Cardiac muscle cell (in vitro differentiated cells and primary cell): ENCODE results near the gene LRIG1. TPM values are rescaled to one million over a fixed set of nuclear protein-coding genes. Genes with fewer than 3 reads are reported as not detected.

Experiments
- DNase-seq, 2 donors: peaks; one replicate each; pipeline versions ENCODE4 v3.0.0 to v3.0.0-alpha.2; 2010 to 2017; ENCODE audit warnings: low read depth in 1 of 2, low spot score in 1 of 2
- H3K27ac ChIP-seq: fragments of 200-600 bp; sonication (generic); 2 replicates; pipeline ENCODE4 v1.5.1; 2016
- H3K27me3 ChIP-seq: fragments of 200-600 bp; sonication (generic); 2 replicates; pipeline ENCODE4 v1.6.0; 2016; ENCODE audit warnings: control low read depth
- H3K36me3 ChIP-seq: fragments of 200-600 bp; sonication (generic); 2 replicates; pipeline ENCODE4 v1.5.1; 2016; ENCODE audit warnings: control low read depth
- H3K4me1 ChIP-seq: fragments of 200-600 bp; sonication (generic); 2 replicates; pipeline ENCODE4 v1.8.1; 2017; ENCODE audit warnings: low read depth, mild to moderate bottlenecking, mixed run types
- H3K4me3 ChIP-seq: fragments of 200-600 bp; sonication (generic); 2 replicates; pipeline ENCODE4 v1.5.1; 2016; ENCODE audit warnings: mild to moderate bottlenecking
- H3K9me3 ChIP-seq: fragments of 200-600 bp; sonication (generic); 2 replicates; pipeline ENCODE4 v1.5.1; 2017; ENCODE audit warnings: low read depth, mild to moderate bottlenecking, control low read depth
- polyA plus RNA-seq: library from polyadenylated mRNA; unstranded; fragments of >200 nt; fragmentation: Nextera tagmentation; extraction: Ambion mirVana; gene quantifications from 2 replicates; pipeline ENCODE4 v1.2.1, GENCODE V29; 2016
- total RNA-seq: library from RNA; depleted of rRNA; stranded (reverse); fragments of >200 nt; gene quantifications from 2 replicates; pipeline ENCODE4 v1.2.3, GENCODE V29; 2016
- TF ChIP-seq, protein P1 (sequence below): IDR thresholded peaks from 2 replicates; pipeline ENCODE4 v1.5.1; 2012; ENCODE audit warnings: low read depth, mild to moderate bottlenecking, low read length

Gene LRIG1
- total and polyA plus RNA-seq, 2 experiments from 2014 or later, result 27.8 to 51.1 TPM

DNA sequence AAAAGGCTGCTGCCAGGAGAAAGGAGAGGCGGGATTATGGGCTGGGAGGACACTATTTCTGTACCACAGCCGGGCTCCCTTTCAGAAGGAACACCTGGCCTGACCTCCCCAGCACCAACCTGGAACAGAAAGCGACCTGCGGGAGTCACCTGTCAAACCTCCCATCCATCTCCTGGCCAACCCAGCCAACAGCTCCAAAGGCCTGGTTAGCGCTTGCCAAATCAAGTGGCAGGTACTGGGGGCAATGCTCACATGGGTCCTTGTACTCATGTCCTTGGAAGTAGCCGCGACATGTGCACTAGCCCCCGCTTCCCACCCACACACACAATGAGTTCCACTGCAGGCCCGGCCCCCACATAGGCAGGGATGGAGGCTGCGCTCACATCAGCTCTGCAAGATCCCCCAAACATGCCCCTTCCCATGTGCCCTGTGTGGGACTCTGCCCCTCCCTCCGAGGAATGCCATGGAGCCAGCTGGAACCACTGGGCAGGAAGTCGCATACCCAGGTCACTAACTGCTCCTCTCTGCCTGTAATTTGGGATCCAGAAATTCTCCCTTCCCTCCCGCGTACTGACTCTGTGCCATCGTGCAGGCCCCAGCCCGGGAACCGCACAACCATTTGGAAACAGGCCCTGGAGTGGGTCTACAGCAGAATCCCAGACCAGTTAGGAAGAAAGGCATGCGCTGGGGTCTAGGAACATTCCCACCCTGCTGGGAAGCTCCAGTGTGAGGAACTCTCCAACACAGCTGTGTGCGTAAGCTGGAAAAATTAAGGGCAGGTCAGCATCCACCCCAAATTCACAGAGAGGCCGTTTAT, 98.9 kb downstream of the LRIG1 start:
- DNase-seq, result no peak
- TF ChIP-seq, protein P1, sequence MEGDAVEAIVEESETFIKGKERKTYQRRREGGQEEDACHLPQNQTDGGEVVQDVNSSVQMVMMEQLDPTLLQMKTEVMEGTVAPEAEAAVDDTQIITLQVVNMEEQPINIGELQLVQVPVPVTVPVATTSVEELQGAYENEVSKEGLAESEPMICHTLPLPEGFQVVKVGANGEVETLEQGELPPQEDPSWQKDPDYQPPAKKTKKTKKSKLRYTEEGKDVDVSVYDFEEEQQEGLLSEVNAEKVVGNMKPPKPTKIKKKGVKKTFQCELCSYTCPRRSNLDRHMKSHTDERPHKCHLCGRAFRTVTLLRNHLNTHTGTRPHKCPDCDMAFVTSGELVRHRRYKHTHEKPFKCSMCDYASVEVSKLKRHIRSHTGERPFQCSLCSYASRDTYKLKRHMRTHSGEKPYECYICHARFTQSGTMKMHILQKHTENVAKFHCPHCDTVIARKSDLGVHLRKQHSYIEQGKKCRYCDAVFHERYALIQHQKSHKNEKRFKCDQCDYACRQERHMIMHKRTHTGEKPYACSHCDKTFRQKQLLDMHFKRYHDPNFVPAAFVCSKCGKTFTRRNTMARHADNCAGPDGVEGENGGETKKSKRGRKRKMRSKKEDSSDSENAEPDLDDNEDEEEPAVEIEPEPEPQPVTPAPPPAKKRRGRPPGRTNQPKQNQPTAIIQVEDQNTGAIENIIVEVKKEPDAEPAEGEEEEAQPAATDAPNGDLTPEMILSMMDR, result no peak
- Histone ChIP-seq H3K9me3 (no peaks in the 10 kb centered on the region), H3K27me3 (no peaks in the 10 kb centered on the region), H3K4me3 (no peak overlapping the region), H3K36me3 (peaks cover 6% of the 10 kb centered on the region), H3K27ac (no peak overlapping the region), H3K4me1 (no peaks in the 10 kb centered on the region)

DNA sequence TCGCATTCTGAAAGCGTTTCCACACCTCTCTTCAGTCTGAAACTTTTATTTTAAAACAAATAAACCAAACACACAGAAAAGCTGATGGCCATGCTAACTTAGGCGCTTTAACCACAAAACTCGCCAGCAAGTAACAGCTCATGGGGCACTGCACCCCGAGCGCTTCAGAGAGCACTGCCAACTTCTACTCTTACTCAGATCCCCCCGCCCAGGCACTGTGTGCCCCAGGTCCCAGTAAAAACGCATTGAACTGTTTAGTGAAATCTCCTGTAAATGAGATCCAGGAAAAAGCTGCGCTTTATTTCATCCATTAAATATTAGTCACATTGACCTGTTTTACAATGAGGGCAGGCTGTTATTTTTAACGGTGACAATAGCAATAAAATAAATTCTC, 99.7 kb downstream of the LRIG1 start:
- H3K9me3 ChIP-seq, result no peaks in the 10 kb centered on the region
- no peak for DNase-seq
- H3K27ac ChIP-seq, result no peak overlapping the region
- H3K4me1 ChIP-seq, result no peaks in the 10 kb centered on the region
- peaks cover 8% of the 10 kb centered on the region for H3K36me3 ChIP-seq
- no peak overlapping the region for H3K4me3 ChIP-seq
- TF ChIP-seq, protein P1, result no peak
- no peaks in the 10 kb centered on the region for H3K27me3 ChIP-seq

DNA sequence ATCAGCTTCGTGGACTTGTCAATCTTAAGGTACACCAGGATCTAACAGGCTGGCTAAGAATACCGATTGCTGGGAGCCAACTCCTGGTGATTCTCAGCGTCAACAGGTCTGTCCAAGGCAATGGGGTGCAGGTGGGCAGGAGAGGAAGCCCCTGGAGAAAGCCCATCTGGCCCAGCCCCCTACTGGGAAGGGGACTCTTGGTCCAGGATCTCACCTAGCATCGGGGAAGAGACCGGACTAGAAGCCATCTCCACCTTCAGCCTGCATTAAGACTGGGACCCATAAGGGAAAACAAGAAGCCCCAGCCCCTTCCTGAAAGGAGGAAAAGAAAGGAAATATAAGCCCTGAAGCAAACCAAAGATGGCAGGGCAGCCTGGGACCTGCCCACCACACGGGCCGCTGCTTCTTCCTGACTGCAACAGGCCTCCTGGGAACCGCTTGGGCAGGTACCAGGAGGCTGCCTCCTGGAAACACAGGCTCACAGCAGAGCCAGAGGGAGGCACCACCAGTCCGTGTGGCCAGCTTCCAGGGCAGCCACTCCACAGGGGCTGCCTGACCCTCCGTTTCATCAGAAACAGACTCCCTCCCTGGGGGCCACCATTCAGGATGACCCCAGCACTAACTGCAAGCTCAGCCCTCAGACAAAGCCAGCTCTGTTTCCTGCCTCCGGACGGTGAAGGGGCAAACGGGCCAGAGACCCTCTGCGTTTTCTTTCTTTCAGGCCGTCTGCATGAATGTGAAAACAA, 100.2 kb downstream of the LRIG1 start:
- Histone ChIP-seq H3K27ac (no peak overlapping the region), H3K36me3 (peaks cover 14% of the 10 kb centered on the region), H3K4me1 (no peaks in the 10 kb centered on the region), H3K9me3 (no peaks in the 10 kb centered on the region), H3K4me3 (no peak overlapping the region), H3K27me3 (no peaks in the 10 kb centered on the region)
- no peak for DNase-seq
- TF ChIP-seq, protein P1, result no peak

DNA sequence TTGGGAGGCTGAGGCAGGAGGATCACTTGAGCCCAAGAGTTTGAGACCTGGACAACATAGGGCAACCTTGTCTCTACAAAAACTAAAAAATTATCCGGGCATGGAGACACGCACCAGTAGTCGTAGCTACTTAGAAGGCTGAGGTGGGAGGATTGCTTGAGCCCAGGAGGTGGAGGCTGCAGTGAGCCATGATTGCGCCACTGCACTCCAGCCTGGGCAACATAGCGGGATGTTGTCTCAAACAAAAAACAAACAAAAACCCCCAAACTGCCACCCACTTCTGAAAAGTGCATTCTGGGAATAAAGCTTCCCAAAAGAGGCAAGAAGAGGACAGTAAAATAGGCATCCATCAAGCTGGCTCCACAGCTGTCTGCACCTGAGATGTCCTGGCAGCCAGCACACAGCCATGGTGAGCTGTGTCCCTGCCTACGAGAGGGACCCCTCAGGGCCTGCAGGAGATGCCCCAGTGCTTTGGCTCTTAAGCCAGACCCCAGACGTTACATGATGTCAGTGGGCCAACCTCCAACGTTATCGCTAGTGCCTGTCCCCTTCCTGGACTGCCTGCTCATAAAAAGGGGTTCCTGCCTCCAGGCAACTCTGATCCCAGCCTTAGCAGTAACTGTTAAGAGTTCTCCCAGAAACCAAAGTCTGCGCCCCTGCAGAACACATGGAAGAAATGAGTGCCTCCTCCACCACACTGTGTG, 101.1 kb downstream of the LRIG1 start:
- Histone ChIP-seq H3K4me1 (no peaks in the 10 kb centered on the region), H3K4me3 (no peak overlapping the region), H3K27ac (no peak overlapping the region), H3K27me3 (no peaks in the 10 kb centered on the region), H3K36me3 (peaks cover 14% of the 10 kb centered on the region), H3K9me3 (no peaks in the 10 kb centered on the region)
- TF ChIP-seq, protein P1, result no peak
- no peak for DNase-seq

DNA sequence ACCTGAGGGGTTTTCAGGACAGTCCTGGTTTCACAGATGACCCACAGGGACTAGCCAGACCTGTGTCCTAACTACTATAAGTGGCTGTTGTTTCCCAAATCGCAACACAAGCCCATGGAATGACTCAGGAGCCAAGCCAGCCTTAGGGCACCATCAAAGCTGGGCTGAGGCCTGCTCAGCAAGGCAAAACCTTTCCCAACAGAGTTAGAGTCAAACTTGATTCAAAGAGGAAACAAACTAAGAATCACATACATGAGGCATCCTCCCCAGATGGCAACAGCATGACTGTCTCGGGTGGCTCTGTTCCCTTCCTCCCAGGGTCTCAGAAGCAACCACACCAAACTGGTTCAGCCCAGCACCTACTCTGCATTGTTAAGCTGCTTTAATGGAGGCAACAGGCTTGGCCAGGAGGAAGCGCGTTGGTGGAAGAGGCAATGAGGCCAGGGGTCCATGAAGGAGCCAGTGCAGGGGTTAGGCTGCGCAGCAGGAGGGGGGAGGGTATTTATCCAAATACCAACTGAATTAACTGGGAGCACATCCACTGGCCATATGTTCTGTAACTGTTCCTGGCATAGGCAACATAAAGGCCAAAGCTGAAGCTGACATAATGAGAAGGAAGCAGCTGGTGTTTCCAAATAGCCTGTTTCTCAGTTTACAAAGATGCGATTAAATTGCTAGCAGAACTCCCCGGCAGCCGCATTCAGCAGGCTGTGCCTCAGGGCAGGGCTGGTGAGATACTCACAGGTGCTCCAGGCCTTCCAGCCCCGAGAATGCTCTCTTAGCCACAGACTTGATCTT, 102.4 kb downstream of the LRIG1 start:
- no peaks in the 10 kb centered on the region for H3K27me3 ChIP-seq
- no peaks in the 10 kb centered on the region for H3K4me1 ChIP-seq
- no peaks in the 10 kb centered on the region for H3K9me3 ChIP-seq
- H3K36me3 ChIP-seq, result peaks cover 11% of the 10 kb centered on the region
- TF ChIP-seq, protein P1, result no peak
- no peak overlapping the region for H3K27ac ChIP-seq
- DNase-seq, result no peak
- H3K4me3 ChIP-seq, result no peak overlapping the region
